ENCODE results near the gene HOXD11. TPM values are rescaled to one million over a fixed set of nuclear protein-coding genes. Genes with fewer than 3 reads are reported as not detected.

Gene HOXD11
- total RNA-seq, 1 donor from 2014 or later: not detected

- H3K27ac Mint-ChIP-seq (ENCODE audit: unreplicated experiment): no peak overlapping the region
- H3K27me3 Mint-ChIP-seq (ENCODE audit: unreplicated experiment): peaks cover 47% of the 10 kb centered on the region
- TF ChIP-seq CTCF (IDR thresholded peaks at IDR 0.05; ENCODE audit: unreplicated experiment): no peak
- no peak overlapping the region for H3K4me3 Mint-ChIP-seq (ENCODE audit: unreplicated experiment)
- peak; percentile 41 for DNase-seq (ENCODE audit: low spot score)
- no peaks in the 10 kb centered on the region for H3K9me3 Mint-ChIP-seq (ENCODE audit: unreplicated experiment)
- peaks cover 32% of the 10 kb centered on the region for H3K4me1 Mint-ChIP-seq (ENCODE audit: unreplicated experiment)
- H3K36me3 Mint-ChIP-seq (ENCODE audit: low read depth, unreplicated experiment): peaks cover 3% of the 10 kb centered on the region
Measured at GRCh38 chr2:176081837-176082524, 25.1 kb upstream of the HOXD11 start.

GRCh38 chr2:176082525-176082823, 24.6 kb upstream of the HOXD11 start:
- Mint-ChIP-seq H3K9me3 (ENCODE audit: unreplicated experiment) (no peaks in the 10 kb centered on the region), H3K4me1 (ENCODE audit: unreplicated experiment) (peaks cover 32% of the 10 kb centered on the region)

GRCh38 chr2:176082824-176083751, 24.0 kb upstream of the HOXD11 start:
- peaks cover 4% of the 10 kb centered on the region for H3K36me3 Mint-ChIP-seq (ENCODE audit: low read depth, unreplicated experiment)
- DNase-seq (ENCODE audit: low spot score): peak; percentile 27
- H3K4me1 Mint-ChIP-seq (ENCODE audit: unreplicated experiment): peaks cover 32% of the 10 kb centered on the region
- H3K9me3 Mint-ChIP-seq (ENCODE audit: unreplicated experiment): no peaks in the 10 kb centered on the region
- H3K27me3 Mint-ChIP-seq (ENCODE audit: unreplicated experiment): peaks cover 53% of the 10 kb centered on the region
- H3K27ac Mint-ChIP-seq (ENCODE audit: unreplicated experiment): no peak overlapping the region
- no peak overlapping the region for H3K4me3 Mint-ChIP-seq (ENCODE audit: unreplicated experiment)
- no peak for TF ChIP-seq CTCF (IDR thresholded peaks at IDR 0.05; ENCODE audit: unreplicated experiment)

More at GRCh38 chr2:176082525-176082823, 24.6 kb upstream of the HOXD11 start:
- no peak overlapping the region for H3K4me3 Mint-ChIP-seq (ENCODE audit: unreplicated experiment)
- peaks cover 52% of the 10 kb centered on the region for H3K27me3 Mint-ChIP-seq (ENCODE audit: unreplicated experiment)
- no peak overlapping the region for H3K27ac Mint-ChIP-seq (ENCODE audit: unreplicated experiment)
- peaks cover 4% of the 10 kb centered on the region for H3K36me3 Mint-ChIP-seq (ENCODE audit: low read depth, unreplicated experiment)
- TF ChIP-seq CTCF (IDR thresholded peaks at IDR 0.05; ENCODE audit: unreplicated experiment): no peak
- DNase-seq (ENCODE audit: low spot score): no peak

GRCh38 chr2:176083796-176084261, 23.3 kb upstream of the HOXD11 start, which contains the start of gene EVX2:
TSS of gene EVX2 (minus strand) at chr2:176083962. CDS start at chr2:176083776, 186 bp downstream.
- peak; percentile 8 for DNase-seq (ENCODE audit: low spot score)
- Mint-ChIP-seq H3K27me3 (ENCODE audit: unreplicated experiment) (peaks cover 52% of the 10 kb centered on the region), H3K9me3 (ENCODE audit: unreplicated experiment) (no peaks in the 10 kb centered on the region), H3K4me1 (ENCODE audit: unreplicated experiment) (peaks cover 32% of the 10 kb centered on the region), H3K36me3 (ENCODE audit: low read depth, unreplicated experiment) (peaks cover 4% of the 10 kb centered on the region), H3K4me3 (ENCODE audit: unreplicated experiment) (no peak within 1 kb of the TSS), H3K27ac (ENCODE audit: unreplicated experiment) (no peak within 1 kb of the TSS)
- no peak for TF ChIP-seq CTCF (IDR thresholded peaks at IDR 0.05; ENCODE audit: unreplicated experiment)
